Neutrophil (primary cell): ENCODE results near the gene ACTL8.

ENCODE experiments used
- H3K27ac ChIP-seq: fragments of 200-600 bp; sonication (generic); 2 replicates; pipeline ENCODE4 v1.5.1; 2016; ENCODE audit warnings: mild to moderate bottlenecking, moderate library complexity
- H3K27me3 ChIP-seq: fragments of 200-600 bp; sonication (generic); 2 replicates; pipeline ENCODE4 v1.6.0; 2016; ENCODE audit warnings: mild to moderate bottlenecking
- H3K36me3 ChIP-seq: fragments of 200-600 bp; sonication (generic); 2 replicates; pipeline ENCODE4 v1.5.1; 2017
- H3K4me1 ChIP-seq, 2 experiments: fragments of 200-600 bp in 1 of 2; sonication (generic) in 1 of 2; 1 replicate in 1 of 2; 2 replicates in 1 of 2; pipeline versions ENCODE4 v1.5.1 to v1.6.1; 2013 to 2016; ENCODE audit warnings: low read depth in 1 of 2, low read length in 1 of 2, mild to moderate bottlenecking in 1 of 2, moderate library complexity in 1 of 2; ENCODE audit not compliant: control insufficient read depth in 1 of 2, insufficient read depth in 1 of 2
- H3K4me3 ChIP-seq, 2 experiments: fragments of 200-600 bp in 1 of 2; sonication (generic) in 1 of 2; 1 replicate in 1 of 2; 2 replicates in 1 of 2; pipeline ENCODE4 v1.5.1; 2013 to 2016; ENCODE audit warnings: low read depth in 1 of 2, low read length in 1 of 2, mild to moderate bottlenecking in 1 of 2, moderate library complexity in 1 of 2
- H3K9me3 ChIP-seq: fragments of 200-600 bp; sonication (generic); 2 replicates; pipeline ENCODE4 v1.5.1; 2016
- CTCF ChIP-seq: fragments of 200-600 bp; sonication (generic); IDR thresholded peaks from 2 replicates; pipeline ENCODE4 v1.5.1; 2016; ENCODE audit warnings: antibody characterized with exemption

Gene ACTL8

GRCh38 chr1:17798011-17798410 lies 42.9 kb downstream of the ACTL8 start:
- Histone ChIP-seq H3K27me3 (peaks cover 27% of the 10 kb centered on the region), H3K9me3 (no peaks in the 10 kb centered on the region), H3K36me3 (no peaks in the 10 kb centered on the region), H3K4me3 (no peak overlapping the region), H3K27ac (no peak overlapping the region), H3K4me1 (no peaks in the 10 kb centered on the region)
- TF ChIP-seq CTCF: no peak

- no peaks in the 10 kb centered on the region for H3K9me3 ChIP-seq
- no peak overlapping the region for H3K4me3 ChIP-seq
- H3K36me3 ChIP-seq: no peaks in the 10 kb centered on the region
- H3K27me3 ChIP-seq: peaks cover 22% of the 10 kb centered on the region
- no peaks in the 10 kb centered on the region for H3K4me1 ChIP-seq
- TF ChIP-seq CTCF: no peak
- H3K27ac ChIP-seq: no peak overlapping the region
Observed at GRCh38 chr1:17798799-17799382, 43.8 kb downstream of the ACTL8 start.

- TF ChIP-seq CTCF: no peak
- Histone ChIP-seq H3K4me3 (no peak overlapping the region), H3K36me3 (no peaks in the 10 kb centered on the region), H3K27me3 (peaks cover 19% of the 10 kb centered on the region), H3K9me3 (no peaks in the 10 kb centered on the region), H3K27ac (no peak overlapping the region), H3K4me1 (no peaks in the 10 kb centered on the region)
Observed at GRCh38 chr1:17799642-17800041, 44.5 kb downstream of the ACTL8 start.

- Histone ChIP-seq H3K36me3 (no peaks in the 10 kb centered on the region), H3K4me1 (no peaks in the 10 kb centered on the region), H3K27ac (no peak overlapping the region), H3K4me3 (no peak overlapping the region), H3K9me3 (no peaks in the 10 kb centered on the region), H3K27me3 (peaks cover 13% of the 10 kb centered on the region)
- TF ChIP-seq CTCF: no peak
Observed at GRCh38 chr1:17802164-17802563, 47.0 kb downstream of the ACTL8 start.

- Histone ChIP-seq H3K27me3 (peaks cover 13% of the 10 kb centered on the region), H3K36me3 (no peaks in the 10 kb centered on the region), H3K27ac (no peak overlapping the region), H3K9me3 (no peaks in the 10 kb centered on the region), H3K4me3 (no peak overlapping the region), H3K4me1 (no peaks in the 10 kb centered on the region)
- TF ChIP-seq CTCF: no peak
Observed at GRCh38 chr1:17802945-17803344, 47.8 kb downstream of the ACTL8 start.
